H1 (cell line): ENCODE data around the gene SPEF1. TPM values are rescaled to one million over a fixed set of nuclear protein-coding genes. Genes with fewer than 3 reads are reported as not detected.

Experiments used
- BACH1 ChIP-seq: IDR thresholded peaks from 2 replicates; pipeline ENCODE4 v1.6.1; 2012; ENCODE audit warnings: low read length, improper control_type of control experiment
- E2F6 ChIP-seq: IDR thresholded peaks from 2 replicates; pipeline ENCODE4 v1.6.1; 2012; ENCODE audit warnings: inconsistent platforms
- EP300 ChIP-seq, 2 experiments: IDR thresholded peaks; 1 replicate in 1 of 2; 2 replicates in 1 of 2; pipeline ENCODE4 v1.6.1; 2011 to 2012; ENCODE audit warnings: low read depth in 2 of 2, low read length in 2 of 2, mild to moderate bottlenecking in 2 of 2, borderline replicate concordance in 1 of 2, inconsistent platforms in 1 of 2, moderate library complexity in 1 of 2
- KDM1A ChIP-seq: fragments of 200-600, 300-600 bp; sonication (generic); IDR thresholded peaks from 2 replicates; pipeline ENCODE4 v1.7.1; 2016; ENCODE audit warnings: mild to moderate bottlenecking, low read length, borderline replicate concordance
- MAX ChIP-seq: IDR thresholded peaks from 2 replicates; pipeline ENCODE4 v1.6.1; 2012; ENCODE audit warnings: inconsistent platforms
- polyA plus RNA-seq, 7 experiments: library from polyadenylated mRNA; depleted of rRNA in 3 of 7; stranded (reverse) in 5 of 7; unstranded in 2 of 7; fragments of >200 nt in 5 of 7; fragments of 200-250 nt in 2 of 7; gene quantifications; 1 replicate in 5 of 7; 2 replicates in 1 of 7; 4 replicates in 1 of 7; pipeline versions ENCODE4 v1.2.1 to v1.2.3, GENCODE V29; 2011 to 2013; ENCODE audit warnings: missing spikeins in 2 of 7, mixed read lengths in 2 of 7
- total RNA-seq: library from RNA; stranded (reverse); fragmentation: NEBNext Ultra II Directional; extraction: Animal tissue kit (Norgen Biotek cat#: 25700); gene quantifications from 2 replicates; pipeline ENCODE4 v1.2.1, GENCODE V29; 2021

The SPEF1 gene
- total and polyA plus RNA-seq, 2 of the 8 experiments (the other 6 are each of a cell fraction or from before 2014, with no cell fraction given) = 0.51 to 0.71 TPM

- TF ChIP-seq BACH1 (peak; percentile 45; the same call in 1 of the 2 replicates), MAX (peak; percentile 55), EP300 (IDR thresholded peaks at IDR 0.05; ENCODE audit: borderline replicate concordance in 1 of 2, low read depth in 2 of 2, low read length in 2 of 2) (no peak), KDM1A (no peak), E2F6 (no peak)
Observed at GRCh38 chr20:3818155-3819151, 37.2 kb upstream of the SPEF1 start (continued).
